GM23248 (cell line): ENCODE data around the gene PSMD4. TPM values are rescaled to one million over a fixed set of nuclear protein-coding genes. Genes with fewer than 3 reads are reported as not detected.

Experiments
- DNase-seq: peaks from one replicate; pipeline ENCODE4 v3.0.0-alpha.2; 2015
- H2AFZ ChIP-seq: fragments of 200-600 bp; sonication (generic); 2 replicates; pipeline ENCODE4 v1.6.1; 2016; ENCODE audit warnings: antibody characterized with exemption
- H3F3A ChIP-seq: fragments of 200-600 bp; sonication (generic); 2 replicates; pipeline ENCODE4 v1.6.1; 2016; ENCODE audit warnings: mild to moderate bottlenecking, antibody characterized with exemption, mixed run types; ENCODE audit not compliant: insufficient read depth
- H3K27ac ChIP-seq: fragments of 200-600 bp; sonication (generic); 2 replicates; pipeline ENCODE4 v1.5.1; 2016; ENCODE audit warnings: mild to moderate bottlenecking
- H3K27me3 ChIP-seq: fragments of 200-600 bp; sonication (generic); replicated peaks from 2 replicates; pipeline ENCODE4 v1.6.1; 2016; ENCODE audit warnings: mild to moderate bottlenecking; ENCODE audit not compliant: insufficient read depth
- H3K36me3 ChIP-seq: fragments of 200-600 bp; sonication (generic); 2 replicates; pipeline ENCODE4 v1.6.1; 2016; ENCODE audit warnings: low read depth, mild to moderate bottlenecking
- H3K4me1 ChIP-seq: fragments of 200-600 bp; sonication (generic); 2 replicates; pipeline ENCODE4 v1.6.1; 2016; ENCODE audit warnings: mild to moderate bottlenecking; ENCODE audit not compliant: insufficient read depth
- H3K4me2 ChIP-seq: fragments of 200-600 bp; sonication (generic); one replicate; pipeline ENCODE4 v1.6.1; 2016; ENCODE audit warnings: mild to moderate bottlenecking; ENCODE audit not compliant: unreplicated experiment
- H3K4me3 ChIP-seq: fragments of 200-600 bp; sonication (generic); 2 replicates; pipeline ENCODE4 v1.5.1; 2016; ENCODE audit warnings: mild to moderate bottlenecking
- H3K79me2 ChIP-seq: fragments of 200-600 bp; sonication (generic); 2 replicates; pipeline ENCODE4 v1.6.1; 2016; ENCODE audit warnings: mild to moderate bottlenecking; ENCODE audit not compliant: insufficient read depth
- H3K9ac ChIP-seq: fragments of 200-600 bp; sonication (generic); 2 replicates; pipeline ENCODE4 v1.6.1; 2016; ENCODE audit warnings: mild to moderate bottlenecking
- H3K9me2 ChIP-seq: fragments of 200-600 bp; sonication (generic); 2 replicates; pipeline ENCODE4 v1.6.1; 2016; ENCODE audit warnings: mixed run types, mild to moderate bottlenecking, moderate library complexity; ENCODE audit not compliant: insufficient read depth
- H3K9me3 ChIP-seq: fragments of 200-600 bp; sonication (generic); one replicate; pipeline ENCODE4 v1.6.1; 2017; ENCODE audit warnings: low read depth
- H4K20me1 ChIP-seq: fragments of 200-600 bp; sonication (generic); 2 replicates; pipeline ENCODE4 v1.6.0; 2016; ENCODE audit not compliant: insufficient read depth
- EZH2 ChIP-seq: fragments of 200-600 bp; sonication (generic); IDR thresholded peaks from 2 replicates; pipeline ENCODE4 v1.6.1; 2018; ENCODE audit warnings: antibody characterized with exemption, mild to moderate bottlenecking; ENCODE audit not compliant: insufficient read depth, poor library complexity, severe bottlenecking
- EZH2phosphoT487 ChIP-seq: fragments of 200-600 bp; sonication (generic); IDR thresholded peaks from 2 replicates; pipeline ENCODE4 v1.6.1; 2018; ENCODE audit warnings: antibody characterized with exemption, moderate library complexity, mild to moderate bottlenecking, low read depth; ENCODE audit not compliant: insufficient read depth
- WGBS, 2 experiments: methylation state at CpG; one replicate each; pipeline ENCODE4 v1.1.6; 2015 to 2017; ENCODE audit warnings: low lambda C conversion rate in 2 of 2, low coverage in 1 of 2; ENCODE audit errors: missing lambda C conversion rate in 2 of 2; 5-methylcytosine and 5-hydroxymethylcytosine counted together
- in situ Hi-C: fragments of 300-500 bp; cut with MboI; formaldehyde crosslinking; loops from 2 replicates; pipeline ENCODE4 v1.15.0; 2020
- polyA plus RNA-seq: library from polyadenylated mRNA; unstranded; fragments of >200 nt; fragmentation: Nextera tagmentation; extraction: Ambion mirVana; gene quantifications from 2 replicates; pipeline ENCODE4 v1.2.1, GENCODE V29; 2016
- total RNA-seq: library from RNA; depleted of rRNA; stranded (reverse); fragments of >200 nt; shearing (Covaris generic); gene quantifications from 2 replicates; pipeline ENCODE4 v1.2.3, GENCODE V29; 2014

PSMD4 gene
- total and polyA plus RNA-seq, 2 experiments from 2014 or later, result 130 to 166 TPM

- Histone ChIP-seq H3K9me2 (no peaks in the 10 kb centered on the region), H3K27ac (no peak overlapping the region), H3K9ac (no peak overlapping the region), H2AFZ (no peak overlapping the region), H3K79me2 (no peaks in the 10 kb centered on the region), H3K36me3 (peaks cover 15% of the 10 kb centered on the region; the same call in 1 of the 2 replicates), H3F3A (0 out of 2 replicates have a peak, but pooled peaks cover 5% of the 10 kb centered on the region), H3K4me3 (no peak overlapping the region), H3K9me3 (no peaks in the 10 kb centered on the region), H3K4me1 (no peaks in the 10 kb centered on the region), H4K20me1 (no peaks in the 10 kb centered on the region), H3K4me2 (no peak overlapping the region), H3K27me3 (no peaks in the 10 kb centered on the region)
- DNase-seq, result no peak
- WGBS, 2 experiments, result 73 to 75% methylated on average over 12 to 13 of the region's 13 CpGs
- in situ Hi-C loops, result no loop called here
- TF ChIP-seq EZH2, result no peak
- no peak for TF ChIP-seq EZH2phosphoT487
Observed at GRCh38 chr1:151292207-151293030, 37.9 kb downstream of the PSMD4 start.

GRCh38 chr1:151293093-151293492 is 38.6 kb downstream of the PSMD4 start:
- no peak overlapping the region for H3K27ac ChIP-seq
- no peaks in the 10 kb centered on the region for H3K79me2 ChIP-seq
- no peak for TF ChIP-seq EZH2phosphoT487
- TF ChIP-seq EZH2, result no peak
- 75 to 88% methylated on average over 5 to 6 of the region's 6 CpGs for WGBS, 2 experiments
- 0 out of 2 replicates have a peak, but pooled peaks cover 5% of the 10 kb centered on the region for H3F3A ChIP-seq
- in situ Hi-C loops, result no loop called here
- no peaks in the 10 kb centered on the region for H3K4me1 ChIP-seq
- DNase-seq, result no peak
- H3K4me2 ChIP-seq, result no peak overlapping the region
- H3K9me3 ChIP-seq, result no peaks in the 10 kb centered on the region
- H3K9me2 ChIP-seq, result no peaks in the 10 kb centered on the region
- no peak overlapping the region for H3K4me3 ChIP-seq
- no peak overlapping the region for H3K9ac ChIP-seq
- no peak overlapping the region for H2AFZ ChIP-seq
- no peaks in the 10 kb centered on the region for H4K20me1 ChIP-seq
- peaks cover 18% of the 10 kb centered on the region for H3K36me3 ChIP-seq
- H3K27me3 ChIP-seq, result no peaks in the 10 kb centered on the region

- no peaks in the 10 kb centered on the region for H3K27me3 ChIP-seq
- TF ChIP-seq EZH2phosphoT487 (no peak), EZH2 (no peak)
- peaks cover 32% of the 10 kb centered on the region for H3K36me3 ChIP-seq
- in situ Hi-C loops, result no loop called here
- H3K4me3 ChIP-seq, result no peak overlapping the region
- H3K9me3 ChIP-seq, result no peaks in the 10 kb centered on the region
- H3K4me2 ChIP-seq, result no peak overlapping the region
- H3K4me1 ChIP-seq, result no peaks in the 10 kb centered on the region
- H3K27ac ChIP-seq, result no peak overlapping the region
- 98 to 100% methylated on average over 2 of the region's 2 CpGs for WGBS, 2 experiments
- no peak for DNase-seq
- no peaks in the 10 kb centered on the region for H4K20me1 ChIP-seq
- no peak overlapping the region for H2AFZ ChIP-seq
- H3F3A ChIP-seq, result 0 out of 2 replicates have a peak, but pooled peaks cover 5% of the 10 kb centered on the region
- no peak overlapping the region for H3K9ac ChIP-seq
- 0 out of 2 replicates have a peak, but pooled peaks cover 7% of the 10 kb centered on the region for H3K79me2 ChIP-seq
- no peaks in the 10 kb centered on the region for H3K9me2 ChIP-seq
Observed at GRCh38 chr1:151294742-151295462, 40.4 kb downstream of the PSMD4 start.

GRCh38 chr1:151309811-151310323 is 55.3 kb downstream of the PSMD4 start:
- Histone ChIP-seq H3K36me3 (peaks cover 36% of the 10 kb centered on the region), H3K9me3 (no peaks in the 10 kb centered on the region), H3K9ac (no peak overlapping the region), H3F3A (peaks cover 49% of the 10 kb centered on the region), H2AFZ (no peak overlapping the region), H3K27ac (no peak overlapping the region), H3K4me1 (peaks cover 43% of the 10 kb centered on the region), H3K9me2 (no peaks in the 10 kb centered on the region), H3K79me2 (peaks cover 60% of the 10 kb centered on the region), H3K4me2 (no peak overlapping the region), H4K20me1 (peaks cover 10% of the 10 kb centered on the region; the same call in 1 of the 2 replicates), H3K27me3 (no peaks in the 10 kb centered on the region), H3K4me3 (no peak overlapping the region)
- in situ Hi-C loops, result no loop called here
- 77 to 84% methylated on average over 7 of the region's 7 CpGs for WGBS, 2 experiments
- no peak for DNase-seq
- TF ChIP-seq EZH2 (no peak), EZH2phosphoT487 (no peak)
